Mesenchymal stem cell (in vitro differentiated cells and primary cell): ENCODE measurements around the gene THSD7A.

ENCODE experiments used
- DNase-seq: peaks from one replicate; pipeline ENCODE4 v3.0.0-alpha.2; 2013
- H2AFZ ChIP-seq: one replicate; pipeline ENCODE4 v1.6.1; 2013; ENCODE audit warnings: low read depth, mild to moderate bottlenecking, control low read depth, inconsistent platforms, low read length, moderate library complexity
- H2AK5ac ChIP-seq: 2 replicates; pipeline ENCODE4 v1.6.1; 2013; ENCODE audit warnings: low read length, moderate library complexity, mild to moderate bottlenecking, inconsistent platforms; ENCODE audit not compliant: severe bottlenecking
- H2BK120ac ChIP-seq: one replicate; pipeline ENCODE4 v1.6.1; 2013; ENCODE audit warnings: low read depth, mild to moderate bottlenecking, inconsistent platforms, low read length, moderate library complexity
- H2BK12ac ChIP-seq, 2 experiments: one replicate each; pipeline ENCODE4 v1.6.1; 2013; ENCODE audit warnings: inconsistent platforms in 2 of 2, low read length in 2 of 2, mild to moderate bottlenecking in 2 of 2, moderate library complexity in 2 of 2, control low read depth in 1 of 2
- H2BK15ac ChIP-seq: one replicate; pipeline ENCODE4 v1.6.1; 2013; ENCODE audit warnings: mild to moderate bottlenecking, low read depth, inconsistent platforms; ENCODE audit not compliant: poor library complexity, severe bottlenecking
- H2BK5ac ChIP-seq: 2 replicates; pipeline ENCODE4 v1.6.1; 2013; ENCODE audit warnings: low read depth, mild to moderate bottlenecking, low read length, control low read depth, inconsistent platforms; ENCODE audit not compliant: poor library complexity, severe bottlenecking
- H3K14ac ChIP-seq, 2 experiments: one replicate each; pipeline ENCODE4 v1.6.1; 2013; ENCODE audit warnings: inconsistent platforms in 2 of 2, low read length in 2 of 2, control low read depth in 1 of 2, mild to moderate bottlenecking in 1 of 2, moderate library complexity in 1 of 2
- H3K18ac ChIP-seq, 2 experiments: one replicate each; pipeline ENCODE4 v1.6.1; 2013; ENCODE audit warnings: inconsistent platforms in 2 of 2, low read length in 2 of 2, control low read depth in 1 of 2, low read depth in 1 of 2, mild to moderate bottlenecking in 1 of 2
- H3K23ac ChIP-seq, 2 experiments: one replicate each; pipeline ENCODE4 v1.6.1; 2013; ENCODE audit warnings: inconsistent platforms in 2 of 2, low read length in 2 of 2, mild to moderate bottlenecking in 2 of 2, moderate library complexity in 2 of 2, control low read depth in 1 of 2
- H3K27ac ChIP-seq: 2 replicates; pipeline ENCODE4 v1.5.1; 2013; ENCODE audit warnings: mild to moderate bottlenecking, moderate library complexity, low read length, control low read depth, inconsistent platforms; ENCODE audit not compliant: poor library complexity, severe bottlenecking
- H3K27me3 ChIP-seq, 2 experiments: 2 replicates each; pipeline versions ENCODE4 v1.6.1 to v1.7.0; 2013; ENCODE audit warnings: low read length in 2 of 2, mild to moderate bottlenecking in 2 of 2, moderate library complexity in 2 of 2, control low read depth in 1 of 2, inconsistent platforms in 1 of 2; ENCODE audit not compliant: control insufficient read depth in 1 of 2, insufficient read depth in 1 of 2
- H3K36me3 ChIP-seq, 2 experiments: 2 replicates each; pipeline versions ENCODE4 v1.6.1 to v1.7.0; 2013; ENCODE audit warnings: low read length in 2 of 2, control low read depth in 1 of 2, inconsistent platforms in 1 of 2, low read depth in 1 of 2, mild to moderate bottlenecking in 1 of 2; ENCODE audit not compliant: insufficient read depth in 2 of 2, control insufficient read depth in 1 of 2
- H3K4ac ChIP-seq, 2 experiments: one replicate each; pipeline ENCODE4 v1.6.1; 2013; ENCODE audit warnings: inconsistent platforms in 2 of 2, low read length in 2 of 2, mild to moderate bottlenecking in 2 of 2, moderate library complexity in 2 of 2, control low read depth in 1 of 2, low read depth in 1 of 2
- H3K4me1 ChIP-seq: 2 replicates; pipeline ENCODE4 v1.6.1; 2013; ENCODE audit warnings: low read depth, low read length, control low read depth; ENCODE audit not compliant: control insufficient read depth, insufficient read depth
- H3K4me2 ChIP-seq: 2 replicates; pipeline ENCODE4 v1.6.1; 2013; ENCODE audit warnings: low read length, mild to moderate bottlenecking, inconsistent platforms; ENCODE audit not compliant: poor library complexity, severe bottlenecking
- H3K4me3 ChIP-seq, 2 experiments: 2 replicates each; pipeline versions ENCODE4 v1.5.1 to v1.7.0; 2013; ENCODE audit warnings: low read length in 2 of 2, mild to moderate bottlenecking in 2 of 2, control low read depth in 1 of 2, low read depth in 1 of 2; ENCODE audit not compliant: insufficient read depth in 1 of 2
- H3K79me1 ChIP-seq: replicated peaks from 2 replicates; pipeline ENCODE4 v1.6.1; 2013; ENCODE audit warnings: mild to moderate bottlenecking, control low read depth, low read length, inconsistent platforms; ENCODE audit not compliant: poor library complexity, severe bottlenecking
- H3K9ac ChIP-seq: 2 replicates; pipeline ENCODE4 v1.7.0; 2013; ENCODE audit warnings: mild to moderate bottlenecking, low read length, moderate library complexity
- H3K9me3 ChIP-seq: 2 replicates; pipeline ENCODE4 v1.7.0; 2013; ENCODE audit warnings: mild to moderate bottlenecking, low read length; ENCODE audit not compliant: control insufficient read depth
- H4K8ac ChIP-seq: one replicate; pipeline ENCODE4 v1.6.1; 2013; ENCODE audit warnings: inconsistent platforms, mild to moderate bottlenecking, low read length, moderate library complexity
- H4K91ac ChIP-seq: one replicate; pipeline ENCODE4 v1.6.1; 2013; ENCODE audit warnings: mild to moderate bottlenecking, low read length, inconsistent platforms
- WGBS: methylation state at CpG from one replicate; pipeline ENCODE4 v1.1.7; 2013; ENCODE audit warnings: mixed read lengths; 5-methylcytosine and 5-hydroxymethylcytosine counted together

Gene THSD7A

GRCh38 chr7:11404355-11404754 is 427.6 kb downstream of the THSD7A start:
- Histone ChIP-seq H3K4me1 (no peaks in the 10 kb centered on the region), H2AFZ (no peak overlapping the region), H3K4me3 (no peak overlapping the region), H3K9ac (no peak overlapping the region), H2BK12ac (no peak overlapping the region), H2AK5ac (no peak overlapping the region), H2BK120ac (no peak overlapping the region), H3K9me3 (no peaks in the 10 kb centered on the region), H3K18ac (no peak overlapping the region), H3K14ac (no peak overlapping the region), H3K27ac (no peak overlapping the region), H3K27me3 (no peaks in the 10 kb centered on the region), H4K8ac (no peak overlapping the region), H3K23ac (no peak overlapping the region), H3K79me1 (no peaks in the 10 kb centered on the region), H3K4me2 (no peak overlapping the region), H2BK5ac (no peak overlapping the region), H4K91ac (no peak overlapping the region), H3K4ac (no peak overlapping the region), H3K36me3 (no peaks in the 10 kb centered on the region), H2BK15ac (no peak overlapping the region)
- 88% methylated on average over 1 of the region's 1 CpG for WGBS
- DNase-seq, result no peak

GRCh38 chr7:11403781-11404180 is 428.2 kb downstream of the THSD7A start:
- Histone ChIP-seq H3K23ac (no peak overlapping the region), H3K18ac (no peak overlapping the region), H4K8ac (no peak overlapping the region), H3K14ac (no peak overlapping the region), H2AFZ (no peak overlapping the region), H2BK12ac (no peak overlapping the region), H3K27ac (no peak overlapping the region), H3K4ac (no peak overlapping the region), H2BK15ac (no peak overlapping the region), H3K27me3 (no peaks in the 10 kb centered on the region), H2BK5ac (no peak overlapping the region), H4K91ac (no peak overlapping the region), H2BK120ac (no peak overlapping the region), H3K9me3 (no peaks in the 10 kb centered on the region), H3K4me3 (no peak overlapping the region), H3K4me1 (no peaks in the 10 kb centered on the region), H3K4me2 (no peak overlapping the region), H3K79me1 (no peaks in the 10 kb centered on the region), H2AK5ac (no peak overlapping the region), H3K36me3 (no peaks in the 10 kb centered on the region), H3K9ac (no peak overlapping the region)
- WGBS, result no CpG with 5 or more reads among the region's 1 CpG
- no peak for DNase-seq

- H3K14ac ChIP-seq, result no peak overlapping the region
Measured at GRCh38 chr7:11394438-11394837, 437.6 kb downstream of the THSD7A start.

GRCh38 chr7:11379641-11380040 is 452.4 kb downstream of the THSD7A start:
- no peak overlapping the region for H2AFZ ChIP-seq
- no peaks in the 10 kb centered on the region for H3K36me3 ChIP-seq
- H3K14ac ChIP-seq, result no peak overlapping the region
- H2BK12ac ChIP-seq, result no peak overlapping the region
- H2BK5ac ChIP-seq, result no peak overlapping the region
- no peak overlapping the region for H3K4me3 ChIP-seq
- H3K18ac ChIP-seq, result no peak overlapping the region
- no peaks in the 10 kb centered on the region for H3K27me3 ChIP-seq
- H3K23ac ChIP-seq, result no peak overlapping the region
- no peak overlapping the region for H4K8ac ChIP-seq
- DNase-seq, result no peak
- no peak overlapping the region for H4K91ac ChIP-seq
- no peak overlapping the region for H3K9ac ChIP-seq
- no peak overlapping the region for H3K4me2 ChIP-seq
- no peak overlapping the region for H2BK15ac ChIP-seq
- peaks cover 2% of the 10 kb centered on the region for H3K4me1 ChIP-seq
- no peak overlapping the region for H3K27ac ChIP-seq
- H3K9me3 ChIP-seq, result no peaks in the 10 kb centered on the region
- H3K4ac ChIP-seq, result no peak overlapping the region
- no peak overlapping the region for H2AK5ac ChIP-seq
- 93% methylated on average over 4 of the region's 4 CpGs for WGBS
- no peak overlapping the region for H2BK120ac ChIP-seq
- no peaks in the 10 kb centered on the region for H3K79me1 ChIP-seq

More at GRCh38 chr7:11394438-11394837, 437.6 kb downstream of the THSD7A start:
- Histone ChIP-seq H2AFZ (no peak overlapping the region), H2BK5ac (no peak overlapping the region), H3K9ac (no peak overlapping the region), H2BK15ac (no peak overlapping the region), H3K9me3 (no peaks in the 10 kb centered on the region), H3K4me3 (no peak overlapping the region), H4K8ac (no peak overlapping the region), H2BK12ac (no peak overlapping the region), H2BK120ac (no peak overlapping the region), H3K18ac (no peak overlapping the region), H2AK5ac (no peak overlapping the region), H3K4me2 (no peak overlapping the region), H3K4ac (no peak overlapping the region), H3K4me1 (no peaks in the 10 kb centered on the region), H3K23ac (no peak overlapping the region), H3K36me3 (no peaks in the 10 kb centered on the region), H4K91ac (no peak overlapping the region), H3K27ac (no peak overlapping the region), H3K79me1 (no peaks in the 10 kb centered on the region), H3K27me3 (no peaks in the 10 kb centered on the region)
- no peak for DNase-seq
- 91% methylated on average over 12 of the region's 12 CpGs for WGBS
